ENCODE measurements around the gene CCM2.

Gene CCM2

GRCh38 chr7:44975331-44976039, 24.5 kb upstream of the CCM2 start:
- Histone ChIP-seq H2BK12ac (ENCODE audit: low read length) (no peak overlapping the region), H3K79me2 (ENCODE audit: control insufficient read depth, insufficient read depth, low read length, poor library complexity) (no peaks in the 10 kb centered on the region), H3K4me2 (ENCODE audit: low read length) (no peak overlapping the region), H3K27me3 (ENCODE audit: insufficient read depth, low read length) (no peaks in the 10 kb centered on the region), H4K12ac (ENCODE audit: low read depth, low read length) (no peak overlapping the region), H3K4me3 (ENCODE audit: low read depth, low read length) (no peak overlapping the region), H3K23ac (ENCODE audit: low read length) (no peak overlapping the region), H2BK120ac (ENCODE audit: insufficient read depth, low read length, poor library complexity) (no peak overlapping the region), H3K14ac (ENCODE audit: low read length) (no peak overlapping the region), H3K18ac (ENCODE audit: low read length) (no peak overlapping the region), H2AK5ac (ENCODE audit: low read length) (no peak overlapping the region), H3K79me1 (ENCODE audit: low read length) (no peaks in the 10 kb centered on the region), H3K4me1 (ENCODE audit: control insufficient read depth in 1 of 2, insufficient read depth in 2 of 2, low read length in 2 of 2) (peaks cover 0 to 3% of the 10 kb centered on the region in 2 experiments), H2AFZ (ENCODE audit: insufficient read depth, low read length, poor library complexity) (no peak overlapping the region), H2BK5ac (ENCODE audit: low read depth, low read length, poor library complexity) (no peak overlapping the region), H4K8ac (ENCODE audit: low read depth, low read length) (no peak overlapping the region), H3K27ac (ENCODE audit: low read depth, low read length) (no peak overlapping the region), H3K9ac (ENCODE audit: low read length) (no peak overlapping the region), H4K91ac (ENCODE audit: low read depth, low read length) (no peak overlapping the region), H3K9me3 (ENCODE audit: insufficient read depth, low read depth, low read length) (no peaks in the 10 kb centered on the region), H3K36me3 (ENCODE audit: control insufficient read depth in 1 of 2, insufficient read depth in 2 of 2, low read length in 2 of 2) (peaks cover 0 to 7% of the 10 kb centered on the region in 2 experiments), H3K4ac (ENCODE audit: low read depth, low read length) (no peak overlapping the region)
- no peak for DNase-seq
- WGBS (ENCODE audit: extremely low coverage, insufficient coverage, insufficient read length) = no CpG with 5 or more reads among the region's 12 CpGs

GRCh38 chr7:44976040-44976745, 23.8 kb upstream of the CCM2 start:
- Histone ChIP-seq H2BK120ac (ENCODE audit: insufficient read depth, low read length, poor library complexity) (no peak overlapping the region), H3K9ac (ENCODE audit: low read length) (no peak overlapping the region), H3K4ac (ENCODE audit: low read depth, low read length) (no peak overlapping the region), H3K23ac (ENCODE audit: low read length) (no peak overlapping the region), H4K12ac (ENCODE audit: low read depth, low read length) (no peak overlapping the region), H3K4me2 (ENCODE audit: low read length) (no peak overlapping the region), H2BK12ac (ENCODE audit: low read length) (no peak overlapping the region), H3K27me3 (ENCODE audit: insufficient read depth, low read length) (no peaks in the 10 kb centered on the region), H2BK5ac (ENCODE audit: low read depth, low read length, poor library complexity) (no peak overlapping the region), H3K79me1 (ENCODE audit: low read length) (no peaks in the 10 kb centered on the region), H2AFZ (ENCODE audit: insufficient read depth, low read length, poor library complexity) (no peak overlapping the region), H2AK5ac (ENCODE audit: low read length) (no peak overlapping the region), H3K9me3 (ENCODE audit: insufficient read depth, low read depth, low read length) (no peaks in the 10 kb centered on the region), H4K8ac (ENCODE audit: low read depth, low read length) (no peak overlapping the region), H3K79me2 (ENCODE audit: control insufficient read depth, insufficient read depth, low read length, poor library complexity) (no peaks in the 10 kb centered on the region), H3K18ac (ENCODE audit: low read length) (no peak overlapping the region), H3K4me1 (ENCODE audit: control insufficient read depth in 1 of 2, insufficient read depth in 2 of 2, low read length in 2 of 2) (peaks cover 0 to 6% of the 10 kb centered on the region in 2 experiments), H3K36me3 (ENCODE audit: control insufficient read depth in 1 of 2, insufficient read depth in 2 of 2, low read length in 2 of 2) (peaks cover 3 to 7% of the 10 kb centered on the region in 2 experiments), H3K14ac (ENCODE audit: low read length) (no peak overlapping the region), H4K91ac (ENCODE audit: low read depth, low read length) (no peak overlapping the region), H3K27ac (ENCODE audit: low read depth, low read length) (no peak overlapping the region), H3K4me3 (ENCODE audit: low read depth, low read length) (no peak overlapping the region)
- no peak for DNase-seq
- no CpG with 5 or more reads among the region's 6 CpGs for WGBS (ENCODE audit: extremely low coverage, insufficient coverage, insufficient read length)

- Histone ChIP-seq H3K27me3 (ENCODE audit: insufficient read depth, low read length) (no peaks in the 10 kb centered on the region), H3K23ac (ENCODE audit: low read length) (no peak overlapping the region), H3K79me2 (ENCODE audit: control insufficient read depth, insufficient read depth, low read length, poor library complexity) (no peaks in the 10 kb centered on the region), H3K4ac (ENCODE audit: low read depth, low read length) (no peak overlapping the region), H3K9me3 (ENCODE audit: insufficient read depth, low read depth, low read length) (no peaks in the 10 kb centered on the region), H3K9ac (ENCODE audit: low read length) (no peak overlapping the region), H3K4me3 (ENCODE audit: low read depth, low read length) (no peak overlapping the region), H2BK5ac (ENCODE audit: low read depth, low read length, poor library complexity) (no peak overlapping the region), H2AK5ac (ENCODE audit: low read length) (no peak overlapping the region), H2BK120ac (ENCODE audit: insufficient read depth, low read length, poor library complexity) (no peak overlapping the region), H3K79me1 (ENCODE audit: low read length) (no peaks in the 10 kb centered on the region), H4K12ac (ENCODE audit: low read depth, low read length) (no peak overlapping the region), H2AFZ (ENCODE audit: insufficient read depth, low read length, poor library complexity) (no peak overlapping the region), H2BK12ac (ENCODE audit: low read length) (no peak overlapping the region), H3K36me3 (ENCODE audit: control insufficient read depth in 1 of 2, insufficient read depth in 2 of 2, low read length in 2 of 2) (peaks cover 7 to 8% of the 10 kb centered on the region in 2 experiments), H3K18ac (ENCODE audit: low read length) (no peak overlapping the region), H3K4me1 (ENCODE audit: control insufficient read depth in 1 of 2, insufficient read depth in 2 of 2, low read length in 2 of 2) (peaks cover 2 to 7% of the 10 kb centered on the region in 2 experiments), H3K14ac (ENCODE audit: low read length) (no peak overlapping the region), H4K91ac (ENCODE audit: low read depth, low read length) (no peak overlapping the region), H4K8ac (ENCODE audit: low read depth, low read length) (no peak overlapping the region), H3K27ac (ENCODE audit: low read depth, low read length) (no peak overlapping the region), H3K4me2 (ENCODE audit: low read length) (no peak overlapping the region)
- DNase-seq = no peak
- no CpG with 5 or more reads among the region's 17 CpGs for WGBS (ENCODE audit: extremely low coverage, insufficient coverage, insufficient read length)
These were observed 23.2 kb upstream of the CCM2 start for GRCh38 chr7:44976746-44977196.

DNA sequence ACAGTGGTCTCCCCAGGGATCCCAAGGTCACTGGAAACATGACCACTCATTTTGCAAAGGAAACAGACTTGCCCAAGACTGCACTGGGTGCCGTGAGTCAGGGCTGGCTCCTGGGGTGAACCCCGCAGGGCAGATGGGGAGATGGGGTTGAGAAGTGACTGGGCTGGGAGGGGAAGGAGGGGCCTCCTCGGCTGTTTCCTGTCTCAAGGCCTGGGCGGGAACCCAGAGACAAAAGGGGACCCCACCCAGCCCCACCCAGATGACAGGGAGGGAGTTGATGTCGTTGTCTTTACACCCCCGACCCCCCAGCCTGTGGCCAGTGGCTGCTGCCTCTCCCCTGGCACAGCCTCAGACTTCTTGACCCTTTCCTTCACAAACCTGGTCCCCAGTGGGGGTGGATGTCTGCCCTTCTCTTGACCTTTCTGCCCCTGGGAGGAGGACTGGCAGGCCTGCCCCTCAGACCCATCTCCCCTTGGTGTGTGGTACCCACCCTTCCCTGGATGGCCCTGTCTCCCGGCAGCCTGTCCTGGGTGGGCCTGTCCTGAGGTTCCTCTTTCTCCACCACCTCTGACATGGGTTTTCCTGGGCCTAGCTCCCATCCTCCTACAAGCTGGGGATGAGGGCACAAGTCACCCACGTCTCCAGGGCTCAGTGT, 22.6 kb upstream of the CCM2 start:
- Histone ChIP-seq H2AK5ac (ENCODE audit: low read length) (no peak overlapping the region), H3K4me3 (ENCODE audit: low read depth, low read length) (no peak overlapping the region), H4K91ac (ENCODE audit: low read depth, low read length) (no peak overlapping the region), H3K27ac (ENCODE audit: low read depth, low read length) (no peak overlapping the region), H3K9me3 (ENCODE audit: insufficient read depth, low read depth, low read length) (no peaks in the 10 kb centered on the region), H2BK12ac (ENCODE audit: low read length) (no peak overlapping the region), H3K4me2 (ENCODE audit: low read length) (no peak overlapping the region), H3K27me3 (ENCODE audit: insufficient read depth, low read length) (no peaks in the 10 kb centered on the region), H3K79me1 (ENCODE audit: low read length) (no peaks in the 10 kb centered on the region), H3K79me2 (ENCODE audit: control insufficient read depth, insufficient read depth, low read length, poor library complexity) (no peaks in the 10 kb centered on the region), H3K36me3 (ENCODE audit: control insufficient read depth in 1 of 2, insufficient read depth in 2 of 2, low read length in 2 of 2) (peaks cover 8 to 9% of the 10 kb centered on the region in 2 experiments), H4K8ac (ENCODE audit: low read depth, low read length) (no peak overlapping the region), H3K18ac (ENCODE audit: low read length) (no peak overlapping the region), H3K14ac (ENCODE audit: low read length) (no peak overlapping the region), H3K4ac (ENCODE audit: low read depth, low read length) (no peak overlapping the region), H3K4me1 (ENCODE audit: control insufficient read depth in 1 of 2, insufficient read depth in 2 of 2, low read length in 2 of 2) (peaks cover 2 to 7% of the 10 kb centered on the region in 2 experiments), H3K9ac (ENCODE audit: low read length) (no peak overlapping the region), H2BK120ac (ENCODE audit: insufficient read depth, low read length, poor library complexity) (no peak overlapping the region), H2BK5ac (ENCODE audit: low read depth, low read length, poor library complexity) (no peak overlapping the region), H2AFZ (ENCODE audit: insufficient read depth, low read length, poor library complexity) (no peak overlapping the region), H3K23ac (ENCODE audit: low read length) (no peak overlapping the region), H4K12ac (ENCODE audit: low read depth, low read length) (no peak overlapping the region)
- no peak for DNase-seq
- no CpG with 5 or more reads among the region's 8 CpGs for WGBS (ENCODE audit: extremely low coverage, insufficient coverage, insufficient read length)

All from trophoblast cell (in vitro differentiated cells and primary cell).